HCT116 (cell line): ENCODE data around the gene COMMD1. TPM values are rescaled to one million over a fixed set of nuclear protein-coding genes. Genes with fewer than 3 reads are reported as not detected.
"Not testable (repeated sequence)": the region's sequence is repeated elsewhere in the genome, so short reads cannot be mapped to it uniquely, and the experiment has no call there.

Experiments
- ATAC-seq: fragments of 200-7000 bp; cut with Tn5 transposase; 2 replicates; pipeline ENCODE4 v1.9.1; 2020; ENCODE audit warnings: mild to moderate bottlenecking, moderate library complexity
- BruUV-seq: library from RNA; stranded (reverse); fragments of 400-500 nt; replicated peaks from 2 replicates; lab custom pipeline; 2021; lab: Mats Ljungman, UMichigan
- CTCF ChIA-PET: fragments of 300-600 bp; sonication (Branson Sonifier 250); formaldehyde crosslinking; loops from one replicate; lab custom pipeline; 2021; ENCODE audit warnings: antibody characterized with exemption; lab: Charles Lee
- POLR2A ChIA-PET: fragments of 300-600, 350-600 bp; sonication (Branson Sonifier 250); formaldehyde crosslinking; loops from one replicate; lab custom pipeline; 2021; ENCODE audit warnings: antibody characterized with exemption; lab: Charles Lee
- RAD21 ChIA-PET, 2 experiments: fragments of 300-600 bp; sonication (Branson Sonifier 250); formaldehyde crosslinking; loops; one replicate each; lab custom pipeline; 2023; ENCODE audit warnings: low total read pairs in 2 of 2; ENCODE audit not compliant: uncharacterized antibody in 2 of 2, unreplicated experiment in 2 of 2, low non-redundant PET in 1 of 2; lab: Charles Lee
- DNase-seq: peaks from one replicate; pipeline ENCODE4 v3.0.0-alpha.2; 2010; ENCODE audit warnings: low read depth, low spot score
- H2AFZ ChIP-seq: fragments of 200-600 bp; shearing (Covaris generic), sonication (generic); 2 replicates; pipeline ENCODE4 v1.6.1; 2017; ENCODE audit warnings: low read depth, mixed run types, mixed read lengths, antibody characterized with exemption, low read length; ENCODE audit not compliant: poor library complexity, severe bottlenecking
- H3K27ac ChIP-seq: 2 replicates; pipeline ENCODE4 v1.5.1; 2012; ENCODE audit warnings: low read depth, low read length
- H3K27me3 ChIP-seq: fragments of 200-600 bp; sonication (generic); 2 replicates; pipeline ENCODE4 v1.6.1; 2016; ENCODE audit warnings: mixed run types, low read length, mixed read lengths; ENCODE audit not compliant: insufficient read depth
- H3K36me3 ChIP-seq, 2 experiments: fragments of 200-500 bp in 1 of 2; fragments of 200-600 bp in 1 of 2; sonication (Bioruptor generic) in 1 of 2; sonication (generic) in 1 of 2; 2 replicates each; pipeline versions ENCODE4 v1.5.1 to v1.6.1; 2014 to 2016; ENCODE audit warnings: low read length in 2 of 2, inconsistent platforms in 1 of 2, mixed read lengths in 1 of 2, mixed run types in 1 of 2; ENCODE audit not compliant: insufficient read depth in 2 of 2, control insufficient read depth in 1 of 2
- H3K4me1 ChIP-seq, 2 experiments: fragments of 200-600 bp in 1 of 2; sonication (generic) in 1 of 2; 2 replicates each; pipeline versions ENCODE4 v1.5.1 to v1.6.1; 2012 to 2017; ENCODE audit warnings: low read length in 2 of 2, inconsistent platforms in 1 of 2, mild to moderate bottlenecking in 1 of 2, mixed read lengths in 1 of 2, mixed run types in 1 of 2, moderate library complexity in 1 of 2; ENCODE audit not compliant: insufficient read depth in 2 of 2, control insufficient read depth in 1 of 2
- H3K4me2 ChIP-seq: fragments of 200-600 bp; sonication (generic); 2 replicates; pipeline ENCODE4 v1.6.1; 2017; ENCODE audit warnings: mixed run types, low read length, mixed read lengths
- H3K4me3 ChIP-seq, 2 experiments: fragments of 200-600 bp in 1 of 2; sonication (generic) in 1 of 2; replicated peaks in 1 of 2; 2 replicates each; pipeline ENCODE4 v1.5.1; 2011 to 2016; ENCODE audit warnings: low read length in 2 of 2, control low read depth in 1 of 2, low read depth in 1 of 2, mild to moderate bottlenecking in 1 of 2, mixed read lengths in 1 of 2, mixed run types in 1 of 2
- H3K79me2 ChIP-seq: fragments of 200-600 bp; sonication (generic); 2 replicates; pipeline ENCODE4 v1.6.1; 2017; ENCODE audit warnings: mild to moderate bottlenecking, mixed run types, low read length, moderate library complexity, mixed read lengths; ENCODE audit not compliant: insufficient read depth
- H3K9ac ChIP-seq: fragments of 200-600 bp; sonication (generic); 2 replicates; pipeline ENCODE4 v1.6.1; 2016; ENCODE audit warnings: low read length, mixed read lengths
- H3K9me2 ChIP-seq: fragments of 200-600 bp; sonication (generic), shearing (Covaris generic); 2 replicates; pipeline ENCODE4 v1.6.1; 2017; ENCODE audit warnings: mixed run types, mild to moderate bottlenecking, moderate library complexity; ENCODE audit not compliant: insufficient read depth
- H3K9me3 ChIP-seq, 2 experiments: fragments of 200-500 bp in 1 of 2; fragments of 200-600 bp in 1 of 2; sonication (Bioruptor generic) in 1 of 2; sonication (generic) in 1 of 2; 2 replicates each; pipeline ENCODE4 v1.6.1; 2014 to 2017; ENCODE audit warnings: low read length in 2 of 2, mixed read lengths in 2 of 2, inconsistent platforms in 1 of 2, low read depth in 1 of 2, mild to moderate bottlenecking in 1 of 2, mixed run types in 1 of 2, moderate library complexity in 1 of 2; ENCODE audit not compliant: control insufficient read depth in 1 of 2, insufficient read depth in 1 of 2
- H4K20me1 ChIP-seq: fragments of 200-600 bp; sonication (generic), shearing (Covaris generic); 2 replicates; pipeline ENCODE4 v1.6.1; 2017; ENCODE audit warnings: mixed run types, mild to moderate bottlenecking, moderate library complexity; ENCODE audit not compliant: insufficient read depth
- FOSL1 ChIP-seq: IDR thresholded peaks from 2 replicates; pipeline ENCODE4 v1.6.1; 2012; ENCODE audit warnings: low read depth
- POLR2AphosphoS5 ChIP-seq: IDR thresholded peaks from 2 replicates; pipeline ENCODE4 v1.6.1; 2011; ENCODE audit warnings: mild to moderate bottlenecking, low read depth, low read length, moderate library complexity
- RAD21 ChIP-seq: IDR thresholded peaks from 2 replicates; pipeline ENCODE4 v1.6.1; 2012; ENCODE audit warnings: low read depth, mild to moderate bottlenecking
- SIN3A ChIP-seq: IDR thresholded peaks from 2 replicates; pipeline ENCODE4 v1.6.1; 2012; ENCODE audit warnings: low read depth
- YY1 ChIP-seq: IDR thresholded peaks from 2 replicates; pipeline ENCODE4 v1.6.1; 2011; ENCODE audit warnings: low read length, low read depth, moderate library complexity, mild to moderate bottlenecking; ENCODE audit not compliant: insufficient replicate concordance; ENCODE audit errors: extremely low read depth
- ZFX ChIP-seq: fragments of 450-650 bp; IDR thresholded peaks from 2 replicates; pipeline ENCODE4 v1.6.1; 2017
- intact Hi-C: fragments of 100-400 bp; cut with micrococcal nuclease; formaldehyde crosslinking; loops from 2 replicates; pipeline ENCODE4 v1.10.0; 2022
- total RNA-seq: library from RNA; stranded (reverse); gene quantifications from one replicate; pipeline ENCODE4 v1.2.1, GENCODE V29; 2021; ENCODE audit not compliant: unreplicated experiment

COMMD1 gene
- total RNA-seq, 1 experiment from 2014 or later, result 16.1 TPM

DNA sequence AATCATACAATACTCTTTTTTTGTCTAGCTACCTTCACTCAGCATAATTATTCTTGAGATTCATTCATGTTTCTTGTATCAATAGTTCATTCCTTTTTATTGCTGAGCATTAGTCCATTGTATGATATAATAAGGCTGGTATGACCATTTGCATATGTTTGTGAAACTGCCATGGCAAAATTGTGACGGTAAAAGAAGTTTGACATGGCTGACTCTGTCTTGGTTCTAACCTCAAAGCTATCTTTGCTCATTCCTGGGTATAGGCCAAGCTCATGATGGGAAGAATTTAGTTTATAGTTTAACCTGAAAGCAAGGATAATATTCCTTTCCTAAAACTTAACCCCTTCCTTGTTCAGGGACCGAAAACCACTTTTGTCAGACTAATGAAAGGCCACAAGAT, 46.4 kb downstream of the COMMD1 start:
- TF ChIP-seq RAD21, result no peak
- TF ChIP-seq ZFX, result no peak
- TF ChIP-seq YY1, result no peak
- no peak for TF ChIP-seq SIN3A
- BruUV-seq, result no TSS peak
- no peak for DNase-seq
- CTCF ChIA-PET, result no interaction called here
- Histone ChIP-seq H4K20me1 (no peaks in the 10 kb centered on the region), H3K9me3 (0 out of 4 replicates have a peak, but pooled peaks cover 0 to 5% of the 10 kb centered on the region in 2 experiments), H3K4me2 (no peak overlapping the region), H3K4me1 (peaks cover 10 to 18% of the 10 kb centered on the region in 2 experiments), H3K27ac (no peak overlapping the region), H3K4me3 (no peak overlapping the region), H3K36me3 (no peaks in the 10 kb centered on the region), H3K27me3 (no peaks in the 10 kb centered on the region), H3K9ac (no peak overlapping the region), H3K9me2 (no peaks in the 10 kb centered on the region), H2AFZ (no peak overlapping the region), H3K79me2 (no peaks in the 10 kb centered on the region; the same call in 1 of the 2 replicates)
- ATAC-seq, result no peak
- intact Hi-C loops, result no loop called here
- RAD21 ChIA-PET, result no interaction called here
- POLR2A ChIA-PET, result no interaction called here

DNA sequence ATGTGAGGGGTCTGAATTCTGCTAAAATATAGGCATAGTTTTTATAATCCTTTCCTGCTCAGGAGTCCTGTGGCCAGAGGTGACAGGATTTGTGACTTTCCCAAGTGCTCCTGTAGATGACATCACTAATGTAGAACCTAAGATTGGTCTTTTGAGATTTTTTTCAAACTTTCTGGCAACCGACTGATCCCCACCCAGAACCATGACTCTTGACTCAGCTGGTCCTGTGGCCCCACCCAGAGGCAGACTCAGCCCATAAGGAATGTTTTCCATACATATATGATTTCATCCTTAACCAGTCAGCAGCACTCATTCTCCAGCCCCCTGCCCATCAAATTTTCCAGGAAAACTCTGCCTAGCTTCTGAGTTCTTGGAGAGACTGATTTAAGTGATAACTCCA, 46.8 kb downstream of the COMMD1 start:
- no TSS peak for BruUV-seq
- TF ChIP-seq FOSL1, result no peak
- TF ChIP-seq POLR2AphosphoS5, result no peak
- ATAC-seq (no peak), DNase-seq (no peak)
- H4K20me1 ChIP-seq, result no peaks in the 10 kb centered on the region
- no peak overlapping the region for H2AFZ ChIP-seq
- peaks cover 9 to 16% of the 10 kb centered on the region in 2 experiments; a peak in 3 of 4 replicates for H3K4me1 ChIP-seq
- ChIA-PET RAD21 (no interaction called here), CTCF (no interaction called here), POLR2A (no interaction called here)
- H3K27me3 ChIP-seq, result no peaks in the 10 kb centered on the region
- intact Hi-C loops, result no loop called here
- H3K27ac ChIP-seq, result no peak overlapping the region
- no peaks in the 10 kb centered on the region for H3K79me2 ChIP-seq
- no peaks in the 10 kb centered on the region for H3K36me3 ChIP-seq
- H3K4me2 ChIP-seq, result no peak overlapping the region
- no peak overlapping the region for H3K4me3 ChIP-seq
- no peaks in the 10 kb centered on the region for H3K9me2 ChIP-seq
- no peak overlapping the region for H3K9ac ChIP-seq
- H3K9me3 ChIP-seq, result 0 out of 4 replicates have a peak, but pooled peaks cover 0 to 5% of the 10 kb centered on the region in 2 experiments

DNA sequence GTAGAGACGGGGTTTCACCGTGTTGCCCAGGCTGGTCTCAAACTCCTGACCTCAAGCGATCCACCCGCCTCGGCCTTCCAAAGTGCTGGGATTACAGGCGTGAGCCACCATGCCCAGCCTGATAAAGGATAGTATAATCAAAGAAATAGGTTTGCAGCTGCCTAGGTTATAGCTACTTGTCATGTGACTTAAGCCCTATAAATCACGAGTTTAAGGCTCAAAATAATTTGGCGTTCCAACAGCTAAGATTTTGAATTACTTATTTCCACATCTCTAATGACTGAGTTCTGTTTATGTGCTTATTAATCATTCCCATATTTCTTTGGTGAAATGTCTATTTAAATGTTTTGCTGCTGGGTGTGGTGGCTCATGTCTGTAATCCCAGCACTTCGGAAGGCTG, 49.4 kb downstream of the COMMD1 start:
- POLR2A ChIA-PET, H3K9me3 ChIP-seq, H3K27me3 ChIP-seq, H3K4me3 ChIP-seq, DNase-seq, ATAC-seq, H4K20me1 ChIP-seq, H3K27ac ChIP-seq, intact Hi-C loops, CTCF ChIA-PET, RAD21 ChIA-PET, H3K36me3 ChIP-seq, H2AFZ ChIP-seq, BruUV-seq, H3K9me2 ChIP-seq, H3K9ac ChIP-seq, H3K4me2 ChIP-seq, H3K79me2 ChIP-seq: not testable (repeated sequence)
- H3K4me1 ChIP-seq, result peaks cover 7 to 14% of the 10 kb centered on the region in 2 experiments; a peak in 3 of 4 replicates
